OCI-LY3 (cell line): ENCODE data around the gene WSB1.

Experiments used
- EZH2phosphoT487 ChIP-seq: fragments of 200-600 bp; shearing (Covaris generic); IDR thresholded peaks from 2 replicates; pipeline ENCODE4 v1.6.1; 2018; ENCODE audit warnings: antibody characterized with exemption, mixed run types, low read depth
- TF ChIP-seq, protein P1 (sequence below): fragments of 200-600, 300-600 bp; sonication (generic); IDR thresholded peaks from 2 replicates; pipeline ENCODE4 v1.5.1; 2014; ENCODE audit warnings: antibody characterized with exemption, low read length, low read depth

DNA sequence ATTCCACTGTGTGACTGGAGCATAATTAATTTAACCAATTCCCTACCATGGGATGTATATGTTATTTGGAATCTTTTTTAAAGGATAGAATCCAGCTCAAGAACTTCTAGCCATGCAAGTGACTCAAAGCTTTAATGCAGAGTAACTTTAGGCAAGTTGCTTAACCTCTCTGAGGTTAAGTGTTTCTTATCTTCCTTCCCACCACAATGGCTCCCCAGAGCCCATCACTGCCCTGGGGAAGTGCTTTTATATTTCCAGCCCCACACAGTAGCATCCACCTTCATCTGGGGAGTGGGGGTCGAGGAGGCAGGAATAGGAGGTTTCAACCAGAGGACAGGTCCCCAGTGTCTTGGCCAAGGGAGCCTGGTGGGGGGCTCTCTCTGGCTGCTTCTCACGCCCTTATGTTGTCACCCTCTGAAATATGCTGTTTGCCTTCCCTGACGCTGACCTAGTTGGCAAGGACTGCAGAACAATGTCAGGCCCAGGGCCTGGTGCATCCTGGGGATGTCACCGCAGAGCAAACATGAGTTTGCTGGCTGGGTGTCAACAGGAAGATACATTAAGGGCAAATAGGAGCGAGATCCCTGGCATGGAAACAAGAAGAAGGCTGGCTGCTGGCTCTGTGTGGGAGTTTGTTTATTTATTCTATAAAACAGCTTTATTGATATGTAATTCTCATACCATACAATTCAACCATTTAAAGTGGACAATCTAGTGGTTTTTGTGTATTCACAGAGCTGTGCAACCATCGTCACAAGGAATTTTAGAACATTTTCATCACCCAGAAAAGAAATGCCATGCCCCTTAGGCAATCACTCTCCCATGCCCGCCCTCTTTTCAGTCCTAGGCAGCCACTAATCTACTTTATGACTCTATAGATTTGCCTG lies 46.6 kb upstream of the WSB1 start:
- TF ChIP-seq, protein P1, sequence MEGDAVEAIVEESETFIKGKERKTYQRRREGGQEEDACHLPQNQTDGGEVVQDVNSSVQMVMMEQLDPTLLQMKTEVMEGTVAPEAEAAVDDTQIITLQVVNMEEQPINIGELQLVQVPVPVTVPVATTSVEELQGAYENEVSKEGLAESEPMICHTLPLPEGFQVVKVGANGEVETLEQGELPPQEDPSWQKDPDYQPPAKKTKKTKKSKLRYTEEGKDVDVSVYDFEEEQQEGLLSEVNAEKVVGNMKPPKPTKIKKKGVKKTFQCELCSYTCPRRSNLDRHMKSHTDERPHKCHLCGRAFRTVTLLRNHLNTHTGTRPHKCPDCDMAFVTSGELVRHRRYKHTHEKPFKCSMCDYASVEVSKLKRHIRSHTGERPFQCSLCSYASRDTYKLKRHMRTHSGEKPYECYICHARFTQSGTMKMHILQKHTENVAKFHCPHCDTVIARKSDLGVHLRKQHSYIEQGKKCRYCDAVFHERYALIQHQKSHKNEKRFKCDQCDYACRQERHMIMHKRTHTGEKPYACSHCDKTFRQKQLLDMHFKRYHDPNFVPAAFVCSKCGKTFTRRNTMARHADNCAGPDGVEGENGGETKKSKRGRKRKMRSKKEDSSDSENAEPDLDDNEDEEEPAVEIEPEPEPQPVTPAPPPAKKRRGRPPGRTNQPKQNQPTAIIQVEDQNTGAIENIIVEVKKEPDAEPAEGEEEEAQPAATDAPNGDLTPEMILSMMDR: no peak
- no peak for TF ChIP-seq EZH2phosphoT487
